GM21360 (cell line): ENCODE results near the gene LSM14A.
A peak's percentile ranks its signal among the peaks of the same experiment; 100 is the strongest.
"Not testable (repeated sequence)": the region's sequence is repeated elsewhere in the genome, so short reads cannot be mapped to it uniquely, and the experiment has no call there.

Experiments
- ATAC-seq: cut with Tn5 transposase; IDR thresholded peaks from one replicate; pipeline ENCODE4 v1.9.1; 2021; ENCODE audit warnings: mild to moderate bottlenecking, moderate library complexity; ENCODE audit not compliant: unreplicated experiment

Gene LSM14A

GRCh38 chr19:34155686-34156085 lies 16.6 kb upstream of the LSM14A start:
- ATAC-seq = no peak

GRCh38 chr19:34158966-34159365 lies 13.3 kb upstream of the LSM14A start:
- ATAC-seq = not testable (repeated sequence)

GRCh38 chr19:34159541-34159940 lies 12.8 kb upstream of the LSM14A start:
- not testable (repeated sequence) for ATAC-seq

- not testable (repeated sequence) for ATAC-seq
Observed at GRCh38 chr19:34161902-34162301, 10.4 kb upstream of the LSM14A start.

- no peak for ATAC-seq
Observed at GRCh38 chr19:34165295-34165738, 7.0 kb upstream of the LSM14A start.

- not testable (repeated sequence) for ATAC-seq
Observed at GRCh38 chr19:34169475-34170199, 2.7 kb upstream of the LSM14A start.

GRCh38 chr19:34171539-34171876 lies 796 bp upstream of the LSM14A start:
- ATAC-seq = peak; percentile 23

GRCh38 chr19:34172661-34173192 lies 423 bp downstream of the LSM14A start:
- ATAC-seq = peak; percentile 26

GRCh38 chr19:34173193-34173956 lies 1.1 kb downstream of the LSM14A start:
- no peak for ATAC-seq

- not testable (repeated sequence) for ATAC-seq
Observed at GRCh38 chr19:34175173-34175572, 2.9 kb downstream of the LSM14A start.

GRCh38 chr19:34176581-34176980 lies 4.3 kb downstream of the LSM14A start:
- no peak for ATAC-seq

GRCh38 chr19:34178274-34178610 lies 5.9 kb downstream of the LSM14A start:
- ATAC-seq = no peak

- no peak for ATAC-seq
Observed at GRCh38 chr19:34179066-34179465, 6.8 kb downstream of the LSM14A start.

GRCh38 chr19:34180273-34180672 lies 8.0 kb downstream of the LSM14A start:
- no peak for ATAC-seq

- no peak for ATAC-seq
Observed at GRCh38 chr19:34180709-34181108, 8.4 kb downstream of the LSM14A start.

GRCh38 chr19:34181111-34181864 lies 9.0 kb downstream of the LSM14A start:
- no peak for ATAC-seq

- ATAC-seq = no peak
Observed at GRCh38 chr19:34182125-34182524, 9.8 kb downstream of the LSM14A start.

- no peak for ATAC-seq
Observed at GRCh38 chr19:34184880-34185491, 12.7 kb downstream of the LSM14A start.

GRCh38 chr19:34186205-34186604 lies 13.9 kb downstream of the LSM14A start:
- no peak for ATAC-seq

GRCh38 chr19:34187011-34187410 lies 14.7 kb downstream of the LSM14A start:
- no peak for ATAC-seq

- no peak for ATAC-seq
Observed at GRCh38 chr19:34188408-34188807, 16.1 kb downstream of the LSM14A start.
